Loucy (cell line): ENCODE data around the gene SIPA1L3.

Experiments used
- H2AFZ ChIP-seq: fragments of 200-600 bp; sonication (generic); 2 replicates; pipeline ENCODE4 v1.6.0; 2016; ENCODE audit warnings: antibody characterized with exemption, mild to moderate bottlenecking, low read length, moderate library complexity
- H3F3A ChIP-seq: fragments of 200-600 bp; 2 replicates; pipeline ENCODE4 v1.6.0; 2016; ENCODE audit warnings: antibody characterized with exemption, low read depth, mild to moderate bottlenecking
- H3K27me3 ChIP-seq: fragments of 200-600 bp; sonication (generic); 2 replicates; pipeline ENCODE4 v1.6.1; 2014; ENCODE audit warnings: low read length, mild to moderate bottlenecking; ENCODE audit not compliant: insufficient read depth, poor library complexity, severe bottlenecking
- H3K36me3 ChIP-seq: fragments of 200-600 bp; sonication (generic); 2 replicates; pipeline ENCODE4 v1.6.1; 2016; ENCODE audit warnings: low read length; ENCODE audit not compliant: insufficient read depth
- H3K4me1 ChIP-seq: fragments of 200-600 bp; sonication (generic); 2 replicates; pipeline ENCODE4 v1.5.1; 2014; ENCODE audit warnings: low read length, mild to moderate bottlenecking; ENCODE audit not compliant: insufficient read depth, poor library complexity, severe bottlenecking
- H3K4me2 ChIP-seq: fragments of 200-600 bp; sonication (generic); 2 replicates; pipeline ENCODE4 v1.6.0; 2014; ENCODE audit warnings: antibody characterized with exemption, low read length, low read depth, mild to moderate bottlenecking; ENCODE audit not compliant: poor library complexity, severe bottlenecking
- H3K4me3 ChIP-seq: fragments of 200-600 bp; sonication (generic); 2 replicates; pipeline ENCODE4 v1.5.1; 2014; ENCODE audit warnings: low read length, mild to moderate bottlenecking, mixed read lengths; ENCODE audit not compliant: poor library complexity, severe bottlenecking
- H3K79me2 ChIP-seq: fragments of 200-600 bp; sonication (generic); 2 replicates; pipeline ENCODE4 v1.6.1; 2014; ENCODE audit warnings: low read length; ENCODE audit not compliant: insufficient read depth
- H3K9ac ChIP-seq: fragments of 200-600 bp; sonication (generic); 2 replicates; pipeline ENCODE4 v1.6.0; 2014; ENCODE audit warnings: mild to moderate bottlenecking, low read depth, low read length, moderate library complexity; ENCODE audit not compliant: poor library complexity, severe bottlenecking
- H3K9me2 ChIP-seq: fragments of 200-600 bp; sonication (generic); replicated peaks from 2 replicates; pipeline ENCODE4 v1.6.1; 2016; ENCODE audit warnings: low read depth, low read length, mixed read lengths
- H3K9me3 ChIP-seq: fragments of 200-600 bp; sonication (generic); 2 replicates; pipeline ENCODE4 v1.6.1; 2014; ENCODE audit warnings: mild to moderate bottlenecking, antibody characterized with exemption, low read length, low read depth; ENCODE audit not compliant: insufficient read depth
- H4K20me1 ChIP-seq: fragments of 200-600 bp; sonication (generic); 2 replicates; pipeline ENCODE4 v1.6.0; 2014; ENCODE audit warnings: antibody characterized with exemption, low read length, mild to moderate bottlenecking; ENCODE audit not compliant: insufficient read depth, poor library complexity, severe bottlenecking
- CTCF ChIP-seq: fragments of 200-600 bp; sonication (generic); conservative IDR thresholded peaks from 2 replicates; pipeline ENCODE4 v1.5.1; 2014; ENCODE audit warnings: mild to moderate bottlenecking, antibody characterized with exemption, low read length
- EZH2phosphoT487 ChIP-seq: fragments of 200-600 bp; IDR thresholded peaks from 2 replicates; pipeline ENCODE4 v1.6.1; 2018; ENCODE audit warnings: antibody characterized with exemption, mild to moderate bottlenecking, moderate library complexity, borderline replicate concordance

Gene SIPA1L3

GRCh38 chr19:37999309-38000213 lies 92.6 kb downstream of the SIPA1L3 start:
- Histone ChIP-seq H2AFZ (no peak overlapping the region), H3K36me3 (no peaks in the 10 kb centered on the region), H3K79me2 (peaks cover 8% of the 10 kb centered on the region; the same call in 1 of the 2 replicates), H3K4me3 (no peak overlapping the region), H3K9me3 (no peaks in the 10 kb centered on the region), H3K27me3 (no peaks in the 10 kb centered on the region), H4K20me1 (no peaks in the 10 kb centered on the region), H3K9me2 (no peaks in the 10 kb centered on the region), H3K4me2 (no peak overlapping the region), H3K9ac (no peak overlapping the region), H3F3A (no peaks in the 10 kb centered on the region), H3K4me1 (peaks cover 16% of the 10 kb centered on the region)
- TF ChIP-seq CTCF, result no peak
- TF ChIP-seq EZH2phosphoT487, result no peak

- no peak overlapping the region for H3K4me3 ChIP-seq
- TF ChIP-seq CTCF (no peak), EZH2phosphoT487 (no peak)
- H3F3A ChIP-seq, result no peaks in the 10 kb centered on the region
- H3K79me2 ChIP-seq, result peaks cover 13% of the 10 kb centered on the region; the same call in 1 of the 2 replicates
- no peak overlapping the region for H3K9ac ChIP-seq
- no peaks in the 10 kb centered on the region for H3K9me3 ChIP-seq
- H3K9me2 ChIP-seq, result no peaks in the 10 kb centered on the region
- no peak overlapping the region for H2AFZ ChIP-seq
- no peak overlapping the region for H3K4me2 ChIP-seq
- H3K27me3 ChIP-seq, result no peaks in the 10 kb centered on the region
- peaks cover 21% of the 10 kb centered on the region for H3K4me1 ChIP-seq
- H3K36me3 ChIP-seq, result no peaks in the 10 kb centered on the region
- H4K20me1 ChIP-seq, result no peaks in the 10 kb centered on the region
These were observed 94.3 kb downstream of the SIPA1L3 start for GRCh38 chr19:38001158-38001781.

GRCh38 chr19:38003438-38004185 lies 96.6 kb downstream of the SIPA1L3 start:
- Histone ChIP-seq H3K4me3 (peak overlapping the region; percentile 27), H3K9me3 (no peaks in the 10 kb centered on the region), H4K20me1 (no peaks in the 10 kb centered on the region), H3K79me2 (peaks cover 13% of the 10 kb centered on the region; the same call in 1 of the 2 replicates), H3F3A (no peaks in the 10 kb centered on the region), H3K9me2 (no peaks in the 10 kb centered on the region), H3K4me1 (peaks cover 24% of the 10 kb centered on the region), H2AFZ (no peak overlapping the region), H3K27me3 (no peaks in the 10 kb centered on the region), H3K36me3 (no peaks in the 10 kb centered on the region), H3K4me2 (peak overlapping the region; percentile 38), H3K9ac (peak overlapping the region; percentile 44)
- TF ChIP-seq CTCF (no peak), EZH2phosphoT487 (no peak)
